HEK293T (cell line): ENCODE measurements around the gene MTMR10.

Experiments
- BHLHE40 ChIP-seq: fragments of 450-650 bp; IDR thresholded peaks from 2 replicates; pipeline ENCODE4 v1.6.1; 2016; ENCODE audit warnings: mild to moderate bottlenecking, moderate library complexity, borderline replicate concordance
- CTBP1 ChIP-seq: fragments of 450-650 bp; IDR thresholded peaks from 2 replicates; pipeline ENCODE4 v1.6.1; 2016; ENCODE audit warnings: borderline replicate concordance
- ELF4 ChIP-seq: fragments of 450-650 bp; IDR thresholded peaks from 2 replicates; pipeline ENCODE4 v1.6.1; 2017; ENCODE audit warnings: antibody characterized with exemption
- FOXA1 ChIP-seq: fragments of 450-650 bp; IDR thresholded peaks from 2 replicates; pipeline ENCODE4 v1.6.1; 2016; ENCODE audit warnings: mild to moderate bottlenecking
- FOXK2 ChIP-seq: fragments of 450-650 bp; IDR thresholded peaks from 2 replicates; pipeline ENCODE4 v1.6.1; 2016; ENCODE audit warnings: mild to moderate bottlenecking
- FOXM1 ChIP-seq: fragments of 450-650 bp; IDR thresholded peaks from 2 replicates; pipeline ENCODE4 v1.6.1; 2017; ENCODE audit warnings: mild to moderate bottlenecking, borderline replicate concordance
- LEF1 ChIP-seq: fragments of 450-650 bp; IDR thresholded peaks from 2 replicates; pipeline ENCODE4 v1.6.1; 2017; ENCODE audit warnings: mild to moderate bottlenecking, borderline replicate concordance
- SP1 ChIP-seq: fragments of 450-650 bp; IDR thresholded peaks from 2 replicates; pipeline ENCODE4 v1.6.1; 2017
- SUZ12 ChIP-seq: fragments of 450-650 bp; IDR thresholded peaks from 2 replicates; pipeline ENCODE4 v1.6.1; 2016; ENCODE audit warnings: mild to moderate bottlenecking
- TF ChIP-seq, protein P1 (sequence below): fragments of 450-650 bp; IDR thresholded peaks from 2 replicates; pipeline ENCODE4 v1.6.1; 2016

DNA sequence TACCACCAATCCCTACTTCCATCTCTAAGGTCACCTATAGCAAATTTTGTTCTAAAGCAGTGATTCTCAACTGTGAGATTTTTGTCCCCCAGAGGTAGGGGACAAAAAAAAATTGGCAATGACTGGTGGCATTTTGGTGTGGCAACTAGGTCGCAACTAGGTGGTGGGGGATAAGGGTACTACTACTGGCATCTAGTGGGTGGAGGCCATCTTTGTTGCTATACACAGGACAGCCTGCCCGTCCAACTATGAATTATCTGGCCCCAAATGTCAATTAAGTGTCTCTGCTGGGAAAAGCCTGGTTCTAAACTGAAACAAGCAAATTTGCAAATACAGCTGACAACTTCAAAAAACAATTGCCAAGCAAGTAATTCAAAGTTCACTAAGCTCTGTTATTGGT lies 1.4 kb downstream of the MTMR10 start:
- TF ChIP-seq SUZ12 (no peak), FOXM1 (no peak), FOXK2 (no peak), LEF1 (no peak), ELF4 (no peak), BHLHE40 (no peak), FOXA1 (no peak), CTBP1 (no peak), SP1 (no peak)
- TF ChIP-seq, protein P1, sequence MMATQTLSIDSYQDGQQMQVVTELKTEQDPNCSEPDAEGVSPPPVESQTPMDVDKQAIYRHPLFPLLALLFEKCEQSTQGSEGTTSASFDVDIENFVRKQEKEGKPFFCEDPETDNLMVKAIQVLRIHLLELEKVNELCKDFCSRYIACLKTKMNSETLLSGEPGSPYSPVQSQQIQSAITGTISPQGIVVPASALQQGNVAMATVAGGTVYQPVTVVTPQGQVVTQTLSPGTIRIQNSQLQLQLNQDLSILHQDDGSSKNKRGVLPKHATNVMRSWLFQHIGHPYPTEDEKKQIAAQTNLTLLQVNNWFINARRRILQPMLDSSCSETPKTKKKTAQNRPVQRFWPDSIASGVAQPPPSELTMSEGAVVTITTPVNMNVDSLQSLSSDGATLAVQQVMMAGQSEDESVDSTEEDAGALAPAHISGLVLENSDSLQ, result no peak
